ENCODE data around the gene NBPF20.
"Not testable (repeated sequence)": the region's sequence is repeated elsewhere in the genome, so short reads cannot be mapped to it uniquely, and the experiment has no call there.

The NBPF20 gene, protein sequence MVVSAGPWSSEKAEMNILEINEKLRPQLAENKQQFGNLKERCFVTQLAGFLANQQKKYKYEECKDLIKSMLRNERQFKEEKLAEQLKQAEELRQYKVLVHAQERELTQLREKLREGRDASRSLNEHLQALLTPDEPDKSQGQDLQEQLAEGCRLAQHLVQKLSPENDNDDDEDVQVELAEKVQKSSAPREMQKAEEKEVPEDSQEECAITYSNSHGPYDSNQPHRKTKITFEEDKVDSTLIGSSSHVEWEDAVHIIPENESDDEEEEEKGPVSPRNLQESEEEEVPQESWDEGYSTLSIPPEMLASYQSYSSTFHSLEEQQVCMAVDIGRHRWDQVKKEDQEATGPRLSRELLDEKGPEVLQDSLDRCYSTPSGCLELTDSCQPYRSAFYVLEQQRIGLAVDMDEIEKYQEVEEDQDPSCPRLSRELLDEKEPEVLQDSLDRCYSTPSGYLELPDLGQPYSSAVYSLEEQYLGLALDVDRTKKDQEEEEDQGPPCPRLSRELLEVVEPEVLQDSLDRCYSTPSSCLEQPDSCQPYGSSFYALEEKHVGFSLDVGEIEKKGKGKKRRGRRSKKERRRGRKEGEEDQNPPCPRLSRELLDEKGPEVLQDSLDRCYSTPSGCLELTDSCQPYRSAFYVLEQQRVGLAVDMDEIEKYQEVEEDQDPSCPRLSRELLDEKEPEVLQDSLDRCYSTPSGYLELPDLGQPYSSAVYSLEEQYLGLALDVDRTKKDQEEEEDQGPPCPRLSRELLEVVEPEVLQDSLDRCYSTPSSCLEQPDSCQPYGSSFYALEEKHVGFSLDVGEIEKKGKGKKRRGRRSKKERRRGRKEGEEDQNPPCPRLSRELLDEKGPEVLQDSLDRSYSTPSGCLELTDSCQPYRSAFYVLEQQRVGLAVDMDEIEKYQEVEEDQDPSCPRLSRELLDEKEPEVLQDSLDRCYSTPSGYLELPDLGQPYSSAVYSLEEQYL (N-terminal part only)

DNA sequence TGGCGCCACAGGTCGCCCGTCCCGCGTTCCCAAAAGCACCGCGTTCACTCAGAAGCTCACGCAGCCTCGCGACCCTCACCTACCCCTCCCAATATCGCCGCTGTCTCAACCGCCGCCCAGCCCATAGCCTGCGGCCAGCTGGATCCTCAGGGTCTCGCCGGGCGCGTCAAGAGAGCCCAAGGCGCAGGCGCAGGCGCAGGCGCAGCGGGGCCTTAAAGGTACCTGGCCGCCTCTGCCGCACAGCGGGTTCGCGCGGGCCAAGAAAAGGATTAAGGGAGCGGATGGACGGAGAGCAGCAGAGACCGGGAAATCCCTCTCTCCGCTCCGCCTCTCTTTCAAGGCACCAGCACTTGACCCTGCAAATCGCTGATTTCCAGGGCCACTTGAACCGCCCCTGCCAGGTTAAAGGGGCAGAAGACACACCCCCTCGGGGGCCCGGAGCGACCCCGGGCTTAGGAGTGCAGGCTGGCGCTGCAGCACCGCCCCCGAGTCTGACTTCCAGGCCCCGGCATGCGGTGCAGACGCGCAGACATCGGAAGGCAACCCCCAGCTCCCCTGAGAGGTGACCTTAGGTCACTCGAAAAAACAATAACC lies at the start of gene NBPF20:
Gene NBPF20 (minus strand): TSS at position 168 of the 594 bp plus-strand sequence. CDS start 20,331 bp downstream, outside the sequence.
- DNase-seq (ENCODE audit: low spot score) = peak; percentile 93

GRCh38 chr1:145474837-145475368 lies 49.5 kb upstream of the NBPF20 start:
- DNase-seq (ENCODE audit: low spot score) = not testable (repeated sequence)

- not testable (repeated sequence) for DNase-seq (ENCODE audit: low spot score)
Observed at GRCh38 chr1:145472731-145473130, 47.3 kb upstream of the NBPF20 start.

DNA sequence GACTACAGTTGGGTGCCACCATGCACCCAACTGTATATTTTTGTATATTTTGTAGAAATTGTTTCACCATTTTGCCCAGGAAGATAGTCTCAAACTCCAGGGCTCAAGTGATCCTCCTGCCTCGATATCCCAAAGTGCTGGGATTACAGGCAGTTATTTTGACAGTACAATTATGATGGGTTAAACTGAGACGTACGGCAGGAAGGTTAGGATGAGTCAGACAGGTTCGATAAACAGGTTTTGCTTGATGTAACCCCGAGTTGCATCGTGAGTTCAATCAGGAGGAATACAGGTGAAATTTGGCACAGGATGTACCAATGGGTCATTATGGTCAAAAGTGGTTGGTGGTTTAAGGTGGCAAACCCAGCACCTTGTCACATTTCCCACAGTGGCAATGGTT lies 46.0 kb upstream of the NBPF20 start:
- DNase-seq (ENCODE audit: low spot score) = not testable (repeated sequence)

DNA sequence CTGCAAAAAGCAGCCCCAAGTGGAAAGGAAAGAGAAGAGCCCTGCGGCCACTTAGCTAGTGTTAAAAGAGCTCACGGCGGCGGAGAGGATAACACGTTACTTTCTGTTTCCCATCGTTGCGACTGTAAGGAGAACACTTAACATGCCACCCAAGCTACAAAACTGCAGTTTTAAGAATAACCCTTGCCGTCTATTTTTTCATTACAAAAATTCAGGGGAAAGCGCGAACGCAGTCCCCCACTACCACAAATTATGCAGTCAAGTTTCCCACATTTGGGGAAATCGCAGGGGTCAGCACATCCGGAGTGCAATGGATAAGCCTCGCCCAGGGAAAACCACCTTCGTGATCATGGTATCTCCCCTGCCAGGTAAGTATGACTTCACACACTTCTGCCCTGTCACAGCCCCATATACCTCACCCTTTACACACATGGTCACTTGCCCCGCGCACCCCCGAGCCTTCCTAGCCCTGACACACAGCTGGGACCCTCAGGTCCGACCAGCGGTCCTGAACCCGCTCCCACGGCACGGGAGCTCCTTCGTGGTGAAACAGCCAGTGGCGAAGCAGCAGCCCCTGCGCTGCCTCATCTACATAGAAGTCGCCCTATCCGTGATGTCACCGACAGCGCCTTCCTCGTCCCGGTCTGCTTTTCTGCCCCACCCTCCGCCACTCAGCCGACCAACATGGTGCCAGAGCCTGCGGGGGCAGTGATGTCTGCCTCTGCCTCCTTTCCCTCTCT lies 40.2 kb upstream of the NBPF20 start:
- peak; percentile 31 for DNase-seq (ENCODE audit: low spot score)

DNA sequence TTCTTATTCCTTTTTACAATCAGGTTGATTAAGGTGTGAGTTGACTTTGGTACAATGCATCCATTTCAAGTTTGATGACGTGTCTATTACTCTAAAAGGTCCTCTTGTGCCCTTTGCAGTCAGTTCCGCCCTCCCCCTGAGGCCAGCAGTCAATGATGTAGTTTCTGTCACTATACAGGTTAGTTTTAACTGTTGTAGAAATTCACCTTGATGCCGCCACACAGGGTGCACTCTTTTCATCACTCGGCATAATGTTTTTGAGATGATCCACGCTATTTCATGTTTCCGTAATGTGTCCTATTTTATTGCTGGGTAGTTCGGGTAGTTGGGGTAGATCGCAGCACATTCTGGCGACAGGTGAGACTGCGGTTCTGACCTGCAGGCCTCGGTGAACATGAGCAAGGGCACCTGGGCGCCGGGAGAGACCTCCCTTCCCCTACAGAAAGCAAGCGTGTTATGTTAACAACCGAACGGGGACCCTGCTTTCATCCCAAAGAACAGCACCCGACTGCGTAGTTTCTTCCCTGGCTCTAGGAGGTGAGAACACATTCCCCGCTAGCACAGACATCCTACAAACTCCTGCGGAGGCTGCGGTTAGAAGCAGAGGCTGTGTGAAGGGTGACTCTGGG lies 39.4 kb upstream of the NBPF20 start:
- not testable (repeated sequence) for DNase-seq (ENCODE audit: low spot score)

GRCh38 chr1:145464017-145464416 lies 38.6 kb upstream of the NBPF20 start:
- not testable (repeated sequence) for DNase-seq (ENCODE audit: low spot score)

DNA sequence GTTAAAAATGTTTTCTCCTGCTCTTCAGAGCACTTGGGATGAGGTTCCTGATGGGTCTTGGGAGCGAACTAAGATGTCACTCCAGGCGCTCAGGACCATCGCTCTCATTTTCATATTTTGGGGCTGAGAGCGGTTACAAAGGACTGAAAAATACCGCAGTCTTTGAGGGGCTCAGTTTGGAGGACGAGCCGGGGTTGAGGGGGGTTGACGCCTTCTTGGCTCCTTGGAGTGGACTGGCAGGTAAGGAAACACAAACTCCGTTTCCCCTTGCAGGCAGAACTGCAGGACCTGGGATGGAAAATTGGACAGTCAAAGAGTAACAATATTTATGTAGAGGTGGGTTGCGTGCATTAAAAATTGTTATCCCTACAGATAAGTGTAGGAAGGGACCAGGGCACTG lies 35.3 kb upstream of the NBPF20 start:
- DNase-seq (ENCODE audit: low spot score) = not testable (repeated sequence)

DNA sequence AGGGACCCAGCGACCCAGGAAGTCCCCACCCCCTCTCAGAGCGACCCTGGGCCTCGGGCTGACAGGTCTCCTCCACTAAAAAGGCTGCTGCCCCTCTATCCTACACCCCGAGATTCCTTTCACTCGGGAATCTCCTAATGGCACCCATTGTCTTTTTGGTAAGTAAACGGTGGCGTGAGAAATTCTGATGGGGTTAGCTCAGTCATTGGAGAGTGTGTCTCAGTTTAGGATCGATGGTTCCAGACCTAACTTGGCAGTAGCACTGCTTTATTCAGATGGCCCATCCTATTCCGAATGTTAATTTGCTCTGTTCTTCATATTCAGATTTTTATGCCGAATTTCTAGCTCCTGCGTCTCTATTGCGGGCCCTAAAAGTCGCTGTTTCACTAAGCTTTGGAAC lies 34.6 kb upstream of the NBPF20 start:
- DNase-seq (ENCODE audit: low spot score) = not testable (repeated sequence)

- DNase-seq (ENCODE audit: low spot score) = not testable (repeated sequence)
Observed at GRCh38 chr1:145459591-145459990, 34.2 kb upstream of the NBPF20 start.

DNA sequence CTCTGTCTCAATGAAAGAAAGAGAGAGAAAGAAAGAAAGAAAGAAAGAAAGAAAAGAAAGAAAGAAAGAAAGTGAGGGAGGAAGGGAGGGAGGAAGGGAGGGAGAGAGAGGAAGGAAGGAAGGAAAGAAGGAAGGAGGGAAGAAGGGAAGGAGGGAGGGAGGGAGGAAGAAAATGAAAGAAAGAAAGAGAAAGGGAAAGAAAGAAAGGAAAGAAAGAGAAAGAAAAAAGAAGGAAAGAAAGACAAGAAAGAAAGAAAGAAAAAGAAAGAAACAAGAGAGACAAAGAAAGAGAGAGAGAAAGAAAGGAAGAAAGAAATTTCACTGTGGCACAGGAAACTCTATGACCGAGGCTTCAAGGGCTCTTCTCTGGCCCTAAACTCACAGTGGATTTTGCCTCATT lies 33.7 kb upstream of the NBPF20 start:
- DNase-seq (ENCODE audit: low spot score) = not testable (repeated sequence)

DNA sequence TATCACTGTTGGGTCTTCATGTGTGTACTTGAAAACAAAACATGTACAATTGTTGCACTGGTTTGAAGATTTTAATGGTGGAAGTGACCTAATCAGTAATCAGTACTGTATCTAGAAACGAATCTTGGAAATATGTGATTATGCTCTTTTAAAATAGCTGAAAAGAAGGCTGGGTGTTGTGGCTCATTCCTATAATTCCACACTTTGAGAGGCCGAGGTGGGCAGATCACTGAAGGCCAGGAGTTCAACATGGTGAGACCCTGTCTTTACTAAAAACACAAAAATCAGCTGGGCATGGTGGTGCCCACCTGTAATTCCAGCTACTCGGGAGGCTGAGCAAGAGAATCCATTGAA lies 29.4 kb upstream of the NBPF20 start:
- DNase-seq (ENCODE audit: low spot score) = not testable (repeated sequence)

DNA sequence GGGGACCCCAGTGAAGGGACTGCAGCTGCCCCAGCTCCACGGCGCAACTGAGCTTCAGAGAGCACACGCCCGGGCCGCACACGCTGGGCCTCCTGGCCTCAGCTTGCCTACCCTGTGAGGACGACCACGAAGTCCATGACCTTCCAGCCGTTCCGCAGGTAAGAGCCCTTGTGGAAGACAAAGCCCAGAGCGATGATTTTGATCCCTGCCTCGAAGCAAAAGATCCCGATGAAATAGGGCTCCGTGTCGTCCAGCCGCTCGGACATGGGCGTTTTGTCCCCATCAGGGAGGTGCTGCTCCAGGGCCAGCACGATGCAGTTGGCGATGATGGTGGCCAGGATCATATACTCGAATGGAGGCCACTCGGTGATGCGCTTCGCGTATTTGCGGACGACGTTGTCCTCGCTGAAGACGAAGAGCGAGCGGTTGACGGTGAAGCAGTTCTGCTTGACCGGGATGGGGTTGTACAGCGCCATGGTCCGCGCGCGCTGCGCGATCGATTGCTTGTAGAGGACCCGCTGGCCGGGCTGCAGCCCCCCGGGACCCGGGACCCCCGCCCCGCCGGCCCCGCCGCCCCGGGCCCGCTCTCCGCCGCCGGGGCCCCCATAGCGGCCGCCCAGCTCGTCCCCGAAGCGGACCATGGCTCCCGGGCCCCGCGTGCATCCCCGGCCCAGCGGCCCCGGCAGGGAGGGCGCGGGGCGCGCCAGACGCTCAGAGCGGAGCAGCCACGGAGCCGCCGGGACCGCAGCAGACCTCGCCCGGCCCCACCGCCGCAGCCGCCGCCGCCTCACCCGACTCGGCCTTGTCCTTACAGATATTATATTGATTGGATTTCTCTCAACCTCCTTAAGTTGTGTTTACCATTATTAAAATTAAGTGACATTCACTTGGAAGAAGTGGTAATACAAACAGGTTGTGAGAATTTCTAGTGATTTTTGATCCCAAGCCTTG lies 28.7 kb upstream of the NBPF20 start:
- DNase-seq (ENCODE audit: low spot score) = not testable (repeated sequence)

- DNase-seq (ENCODE audit: low spot score) = not testable (repeated sequence)
Observed at GRCh38 chr1:145452506-145452905, 27.1 kb upstream of the NBPF20 start.

DNA sequence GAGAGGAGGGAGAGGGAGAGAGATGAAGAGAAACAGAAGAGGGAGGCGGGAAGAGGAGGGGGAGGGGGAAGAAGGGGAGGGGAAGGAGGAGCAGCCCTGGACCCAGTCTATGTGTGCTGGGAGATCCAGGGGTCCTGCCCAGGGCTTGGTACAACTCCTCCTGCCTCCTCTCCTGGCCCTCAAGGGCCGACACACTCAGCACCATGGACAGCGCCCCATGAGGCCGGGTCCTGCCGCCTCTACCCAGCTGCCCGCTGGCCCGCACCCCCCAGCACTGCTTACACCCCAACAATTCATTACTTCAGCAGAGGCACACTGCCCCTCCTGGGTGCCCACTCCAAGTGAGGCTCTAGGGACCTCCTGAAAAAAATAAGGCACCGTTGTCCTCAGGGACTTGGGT lies 26.5 kb upstream of the NBPF20 start:
- DNase-seq (ENCODE audit: low spot score) = not testable (repeated sequence)

DNA sequence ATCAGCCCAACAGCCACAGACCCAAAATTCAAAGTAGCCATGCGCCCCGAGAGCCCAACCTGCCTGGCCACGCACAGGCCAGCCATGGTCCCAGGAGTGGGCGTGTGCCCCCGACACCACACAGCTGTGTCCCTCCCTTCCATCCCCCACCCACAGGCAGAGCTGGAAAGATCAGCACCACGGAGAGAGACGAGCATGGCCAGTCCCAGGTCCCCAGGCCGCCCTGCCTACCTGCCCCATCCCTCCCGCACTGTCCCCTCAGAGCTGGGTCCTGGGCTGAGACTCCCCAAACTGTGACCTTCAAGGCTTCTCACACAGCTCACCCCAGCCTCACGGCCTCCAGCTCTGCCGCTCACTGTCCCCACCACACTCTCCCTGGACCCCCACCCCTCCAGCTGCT lies 19.8 kb upstream of the NBPF20 start:
- DNase-seq (ENCODE audit: low spot score) = not testable (repeated sequence)

- DNase-seq (ENCODE audit: low spot score) = not testable (repeated sequence)
Observed at GRCh38 chr1:145442340-145442739, 16.9 kb upstream of the NBPF20 start.

- DNase-seq (ENCODE audit: low spot score) = not testable (repeated sequence)
Observed at GRCh38 chr1:145431363-145432256, 6.2 kb upstream of the NBPF20 start.

GRCh38 chr1:145430830-145431229 lies 5.4 kb upstream of the NBPF20 start:
- not testable (repeated sequence) for DNase-seq (ENCODE audit: low spot score)
